Heart right ventricle (tissue), 16 donors: ENCODE measurements around the gene TERB2. TPM values are rescaled to one million over a fixed set of nuclear protein-coding genes. Genes with fewer than 3 reads are reported as not detected.

Experiments used
- ATAC-seq, 8 donors: fragments of 200-7000 bp; cut with Tn5 transposase; one replicate each; pipeline ENCODE4 v1.9.1; 2020; ENCODE audit warnings: mild to moderate bottlenecking in 8 of 8, moderate library complexity in 8 of 8, moderate number of reproducible peaks in 1 of 8
- DNase-seq, 2 donors: peaks; one replicate each; pipeline ENCODE4 v3.0.0-alpha.2; 2020
- H3K27ac ChIP-seq, 10 donors: fragments of 200-600 bp; sonication (generic) in 2 of 10; one replicate each; pipeline versions ENCODE4 v1.5.0 to v1.8.0; 2020 to 2022; ENCODE audit warnings: mild to moderate bottlenecking in 3 of 10
- H3K27me3 ChIP-seq, 7 donors: fragments of 200-600 bp; one replicate each; pipeline ENCODE4 v1.8.0; 2021 to 2022; ENCODE audit warnings: mild to moderate bottlenecking in 2 of 7
- H3K36me3 ChIP-seq, 9 donors: fragments of 200-600 bp; sonication (generic) in 1 of 9; one replicate each; pipeline versions ENCODE4 v1.5.0 to v1.8.0; 2020 to 2022; ENCODE audit warnings: mild to moderate bottlenecking in 2 of 9
- H3K4me1 ChIP-seq, 9 donors: fragments of 200-600 bp; sonication (generic) in 1 of 9; one replicate each; pipeline versions ENCODE4 v1.5.0 to v1.8.0; 2020 to 2022; ENCODE audit warnings: mild to moderate bottlenecking in 4 of 9
- H3K4me3 ChIP-seq, 10 donors: fragments of 200-600 bp; sonication (generic) in 2 of 10; one replicate each; pipeline versions ENCODE4 v1.5.0 to v1.8.0; 2020 to 2022; ENCODE audit warnings: mild to moderate bottlenecking in 7 of 10, moderate library complexity in 2 of 10
- H3K9me3 ChIP-seq, 11 donors: fragments of 200-600 bp in 10 of 11; sonication (generic) in 2 of 11; one replicate each; pipeline versions ENCODE4 v1.5.0 to v1.8.0; 2013 to 2022; ENCODE audit warnings: mild to moderate bottlenecking in 2 of 11, control low read depth in 1 of 11, moderate library complexity in 1 of 11
- WGBS, 2 donors: extraction: QIAGEN DNeasy Blood & Tissue Kit; methylation state at CpG; one replicate each; pipeline ENCODE4 v1.1.7; 2013; ENCODE audit warnings: inconsistent platforms in 1 of 2; 5-methylcytosine and 5-hydroxymethylcytosine counted together
- intact Hi-C, 10 donors: fragments of 100-400 bp; cut with DNase I; formaldehyde crosslinking; loops; one replicate each; pipeline versions ENCODE4 v1.11.1 to v1.14.2; 2022
- polyA plus RNA-seq, 2 donors: library from polyadenylated mRNA; stranded (reverse); fragments of 200-250 nt; gene quantifications; one replicate each; pipeline ENCODE4 v1.2.3, GENCODE V29; 2013
- total RNA-seq, 10 donors: library from RNA; stranded (reverse); fragmentation: NEBNext Ultra II Directional in 3 of 10; extraction: Animal tissue kit (Norgen Biotek cat#: 25700) in 3 of 10; gene quantifications; one replicate each; pipeline versions ENCODE4 v1.2.1 to v1.2.4, GENCODE V29; 2021 to 2023
- TF ChIP-seq, protein P1 (sequence below), 9 donors: fragments of 200-600 bp; sonication (generic) in 2 of 9; IDR thresholded peaks; one replicate each; pipeline versions ENCODE4 v1.5.0 to v1.8.0; 2021 to 2022; ENCODE audit warnings: antibody characterized with exemption in 9 of 9, mild to moderate bottlenecking in 5 of 9, moderate library complexity in 1 of 9
- donor health status: Arrhythmogenic right ventricular cardiomyopathy.
- donor health status: ischemic (EF 13 %, LVEDD 7.1; RV severe dilation, severe dysfunction).
- donor health status: healthy with polysubstance abuse.
- donor health status: DM: no; HTN: yes; CAD: no.
- donor health status: DM: no; HTN: no; CAD: no.
- donor health status: ischemic (EF 25% LVEDD 6.9; RV normal size, moderate dysfunction).
- donor health status: ischemic (EF 25% LVEDD 5.7; RV mildly dilated, moderate dysfunction).
- donor health status: healthy.
- donor health status: DM: yes; HTN: yes; CAD: no.
- donor health status: Ischemic cardiomyopathy.
- donor health status: ischemic (EF 35%, LVEDD 5.7; RV mildly dilated, moderate dysfunction).
- donor health status: nonischemic (EF 11% LVEDD 7.7; RV severe dilation, severe dysfunction).
- donor health status: DM: yes; HTN: yes; CAD: no.
- donor health status: PGD.
- donor health status: ischemic (EF 29% LVEDD 5.4; RV normal size, mild dysfunction).
- donor health status: nonischemic (EF 23%, LVEDD 6.1; RV moderate dilation, normal function).

The TERB2 gene
- total and polyA plus RNA-seq, 12 donors, result not detected

DNA sequence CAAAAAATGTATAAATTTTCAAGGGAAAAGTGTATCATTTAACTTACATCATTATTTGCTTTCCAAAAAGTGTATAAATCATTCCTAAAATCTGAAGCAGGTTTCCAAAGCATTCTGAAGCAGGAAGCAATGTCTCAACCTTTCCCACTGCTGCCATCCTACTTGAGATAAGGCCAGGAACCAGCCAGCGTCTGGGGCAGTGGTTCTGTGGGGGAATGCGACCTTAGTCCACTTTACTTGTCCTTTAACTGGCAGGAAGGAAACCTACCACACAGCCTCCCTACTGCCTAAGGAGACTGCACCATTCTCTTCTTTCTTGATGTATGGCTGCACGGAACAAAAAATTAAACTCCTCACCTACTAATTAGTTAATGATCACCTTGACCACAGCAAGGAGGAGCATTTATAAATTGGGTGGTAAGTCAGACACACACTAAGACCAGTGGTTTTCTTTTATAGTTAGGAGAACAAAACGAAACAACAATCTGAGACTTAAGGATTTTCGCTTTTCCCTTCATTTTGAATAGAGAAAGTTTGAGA is 70.2 kb downstream of the TERB2 start:
- H3K27ac ChIP-seq, result no peak overlapping the region
- H3K4me1 ChIP-seq, result peaks cover 3 to 32% (median 13%) of the 10 kb centered on the region in 9 donors
- intact Hi-C loops, result no loop called here
- ATAC-seq, result no peak
- TF ChIP-seq, protein P1, sequence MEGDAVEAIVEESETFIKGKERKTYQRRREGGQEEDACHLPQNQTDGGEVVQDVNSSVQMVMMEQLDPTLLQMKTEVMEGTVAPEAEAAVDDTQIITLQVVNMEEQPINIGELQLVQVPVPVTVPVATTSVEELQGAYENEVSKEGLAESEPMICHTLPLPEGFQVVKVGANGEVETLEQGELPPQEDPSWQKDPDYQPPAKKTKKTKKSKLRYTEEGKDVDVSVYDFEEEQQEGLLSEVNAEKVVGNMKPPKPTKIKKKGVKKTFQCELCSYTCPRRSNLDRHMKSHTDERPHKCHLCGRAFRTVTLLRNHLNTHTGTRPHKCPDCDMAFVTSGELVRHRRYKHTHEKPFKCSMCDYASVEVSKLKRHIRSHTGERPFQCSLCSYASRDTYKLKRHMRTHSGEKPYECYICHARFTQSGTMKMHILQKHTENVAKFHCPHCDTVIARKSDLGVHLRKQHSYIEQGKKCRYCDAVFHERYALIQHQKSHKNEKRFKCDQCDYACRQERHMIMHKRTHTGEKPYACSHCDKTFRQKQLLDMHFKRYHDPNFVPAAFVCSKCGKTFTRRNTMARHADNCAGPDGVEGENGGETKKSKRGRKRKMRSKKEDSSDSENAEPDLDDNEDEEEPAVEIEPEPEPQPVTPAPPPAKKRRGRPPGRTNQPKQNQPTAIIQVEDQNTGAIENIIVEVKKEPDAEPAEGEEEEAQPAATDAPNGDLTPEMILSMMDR (IDR thresholded peaks at IDR 0.05), result no peak
- H3K4me3 ChIP-seq, result no peak overlapping the region
- H3K27me3 ChIP-seq, result no peaks in the 10 kb centered on the region
- no peak for DNase-seq
- 74 to 77% methylated on average over 5 of the region's 5 CpGs for whole genome bisulfite sequencing, 2 donors
- peaks cover 0 to 12% (median 0%) of the 10 kb centered on the region in 9 donors for H3K36me3 ChIP-seq
- no peaks in the 10 kb centered on the region for H3K9me3 ChIP-seq

DNA sequence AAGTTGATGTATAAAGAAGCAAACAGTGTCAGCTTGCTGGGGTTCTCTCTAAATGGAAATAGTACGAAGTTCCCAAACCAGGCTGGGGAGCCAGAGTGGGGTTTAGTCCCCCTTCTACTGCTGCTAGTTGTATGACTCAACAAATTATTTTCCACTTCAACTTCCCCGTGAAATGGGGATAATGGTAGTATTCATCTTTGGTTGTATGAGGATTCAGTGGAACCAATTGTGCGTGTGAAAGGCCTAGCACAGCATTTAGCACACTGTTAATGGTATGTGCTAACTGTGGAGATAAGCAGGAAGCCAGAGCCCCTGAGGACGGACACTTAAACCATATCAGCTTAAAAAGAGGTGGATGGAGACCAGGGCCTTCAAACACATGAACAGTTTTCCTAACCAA is 70.7 kb downstream of the TERB2 start:
- no peak overlapping the region for H3K4me3 ChIP-seq
- 68 to 69% methylated on average over 4 of the region's 4 CpGs for WGBS, 2 donors

More for the DNA sequence above, 70.7 kb downstream of the TERB2 start:
- intact Hi-C loops, result no loop called here
- Histone ChIP-seq H3K36me3 (peaks cover 0 to 12% (median 0%) of the 10 kb centered on the region in 9 donors), H3K9me3 (no peaks in the 10 kb centered on the region), H3K4me1 (peaks cover 3 to 31% (median 13%) of the 10 kb centered on the region in 9 donors), H3K27ac (no peak overlapping the region), H3K27me3 (no peaks in the 10 kb centered on the region)
- TF ChIP-seq, protein P1 (IDR thresholded peaks at IDR 0.05), result no peak
- DNase-seq (no peak), ATAC-seq (no peak)

Other genes starting within 250 kb of the TERB2 start
- gene PATL2, start 245.4 kb upstream of the TERB2 start, total RNA-seq, result 1 to 10 TPM in 9 of 10 donors, under 1 TPM in 1; 0.77 to 8.6 (median 3.1) TPM
- gene PATL2, start 245.4 kb upstream of the TERB2 start, polyA plus RNA-seq, result 1 to 10 TPM in 1 of 2 donors, under 1 TPM in 1; 0.33 to 2.1 TPM
- 1,000 to 10,000 TPM in 6 of 10 donors, 100 to 1,000 TPM in 4; 782 to 5,382 (median 1,085) TPM for gene B2M, start 245.2 kb upstream of the TERB2 start, total RNA-seq
- 1,000 to 10,000 TPM in 1 of 2 donors, 100 to 1,000 TPM in 1; 833 to 1,897 TPM for gene B2M, start 245.2 kb upstream of the TERB2 start, polyA plus RNA-seq
- gene TRIM69, start 220.2 kb upstream of the TERB2 start, total RNA-seq, result 100 to 1,000 TPM in 1 of 10 donors, 10 to 100 TPM in 9; 58.3 to 146 (median 70.4) TPM
- 10 to 100 TPM; 25.2 to 35.0 TPM for gene TRIM69, start 220.2 kb upstream of the TERB2 start, polyA plus RNA-seq
- 10 to 100 TPM in 8 of 10 donors, 1 to 10 TPM in 2; 8.3 to 15.2 (median 11.8) TPM for gene SORD, start 66.5 kb downstream of the TERB2 start, total RNA-seq
- gene SORD, start 66.5 kb downstream of the TERB2 start, polyA plus RNA-seq, result 1 to 10 TPM; 2.2 to 3.2 TPM
- under 1 TPM in 9 of 10 donors, not detected in 1; 0.05 to 0.49 (median 0.15) TPM for gene DUOX2, start 157.5 kb downstream of the TERB2 start, total RNA-seq
- under 1 TPM; 0.03 to 0.73 TPM for gene DUOX2, start 157.5 kb downstream of the TERB2 start, polyA plus RNA-seq
- gene DUOXA2, start 157.6 kb downstream of the TERB2 start, total RNA-seq, result not detected
- gene DUOXA2, start 157.6 kb downstream of the TERB2 start, polyA plus RNA-seq, result not detected
- 1 to 10 TPM in 1 of 10 donors, under 1 TPM in 8, not detected in 1; 0.11 to 1.3 (median 0.47) TPM for gene DUOXA1, start 173.2 kb downstream of the TERB2 start, total RNA-seq
- 1 to 10 TPM in 1 of 2 donors, under 1 TPM in 1; 0.16 to 1.3 TPM for gene DUOXA1, start 173.2 kb downstream of the TERB2 start, polyA plus RNA-seq
- under 1 TPM in 9 of 10 donors, not detected in 1; 0.17 to 0.99 (median 0.61) TPM for gene DUOX1, start 173.3 kb downstream of the TERB2 start, total RNA-seq
- under 1 TPM; 0.14 to 0.80 TPM for gene DUOX1, start 173.3 kb downstream of the TERB2 start, polyA plus RNA-seq
- 1 to 10 TPM; 3.6 to 8.4 (median 5.6) TPM for gene SHF, start 231.3 kb downstream of the TERB2 start, total RNA-seq
- gene SHF, start 231.3 kb downstream of the TERB2 start, polyA plus RNA-seq, result 1 to 10 TPM; 2.4 to 5.8 TPM